SK-N-SH treated with all-trans-retinoic acid at 6 μM for 48 hours (cell line): ENCODE measurements around the gene COL6A2.

Experiments
- ATAC-seq: fragments of 200-7000 bp; cut with Tn5 transposase; 3 replicates; pipeline ENCODE4 v1.9.1; 2020; ENCODE audit warnings: mild to moderate bottlenecking, moderate library complexity
- ARNTL ChIP-seq: fragments of 450-650 bp; formaldehyde crosslinking; IDR thresholded peaks from 2 replicates; pipeline ENCODE4 v1.5.0; 2020; ENCODE audit warnings: low read depth, mild to moderate bottlenecking, moderate library complexity, borderline replicate concordance
- BACH2 ChIP-seq: fragments of 250-450 bp; sonication (Bioruptor Pico); IDR thresholded peaks from 2 replicates; pipeline ENCODE4 v1.9.0; 2021; ENCODE audit warnings: mild to moderate bottlenecking, borderline replicate concordance
- CSDC2 ChIP-seq: fragments of 250-450 bp; sonication (Bioruptor Pico); IDR thresholded peaks from 2 replicates; pipeline ENCODE4 v1.5.0; 2020; ENCODE audit warnings: mild to moderate bottlenecking, moderate library complexity
- CSRNP3 ChIP-seq: fragments of 250-450 bp; sonication (Bioruptor Pico); IDR thresholded peaks from 2 replicates; pipeline ENCODE4 v1.5.1; 2021; ENCODE audit warnings: mild to moderate bottlenecking, moderate library complexity
- ESRRG ChIP-seq: fragments of 250-450 bp; sonication (Bioruptor Pico); IDR thresholded peaks from 2 replicates; pipeline ENCODE4 v1.6.1; 2021; ENCODE audit warnings: mild to moderate bottlenecking
- GLIS3 ChIP-seq: fragments of 250-450 bp; sonication (Bioruptor Pico); IDR thresholded peaks from 2 replicates; pipeline ENCODE4 v1.5.0; 2020; ENCODE audit warnings: mild to moderate bottlenecking, moderate library complexity
- ISL1 ChIP-seq: fragments of 250-450 bp; sonication (Bioruptor Pico); IDR thresholded peaks from 2 replicates; pipeline ENCODE4 v2.1.2; 2022; ENCODE audit warnings: mild to moderate bottlenecking, moderate library complexity
- OSR1 ChIP-seq: fragments of 250-450 bp; sonication (Bioruptor Pico); IDR thresholded peaks from 2 replicates; pipeline ENCODE4 v1.8.0; 2022; ENCODE audit warnings: moderate library complexity, mild to moderate bottlenecking, inconsistent platforms
- POU6F1 ChIP-seq: fragments of 250-450 bp; sonication (Bioruptor Pico); IDR thresholded peaks from 2 replicates; pipeline ENCODE4 v1.8.0; 2021; ENCODE audit warnings: low read depth, mild to moderate bottlenecking, moderate library complexity, borderline replicate concordance
- PPARA ChIP-seq: fragments of 250-450 bp; sonication (Bioruptor Pico); IDR thresholded peaks from 2 replicates; pipeline ENCODE4 v1.5.0; 2020; ENCODE audit warnings: mild to moderate bottlenecking, borderline replicate concordance
- RARB ChIP-seq: fragments of 250-450 bp; sonication (Bioruptor Pico); IDR thresholded peaks from 2 replicates; pipeline ENCODE4 v1.8.0; 2021; ENCODE audit warnings: mild to moderate bottlenecking, moderate library complexity
- SNAI2 ChIP-seq: fragments of 250-450 bp; sonication (Bioruptor Pico); IDR thresholded peaks from 2 replicates; pipeline ENCODE4 v1.5.0; 2020; ENCODE audit warnings: mild to moderate bottlenecking, moderate library complexity
- TCF4 ChIP-seq: fragments of 250-450 bp; sonication (Bioruptor Pico); IDR thresholded peaks from 2 replicates; pipeline ENCODE4 v1.8.0; 2021; ENCODE audit warnings: mild to moderate bottlenecking, moderate library complexity, borderline replicate concordance
- TOX ChIP-seq: fragments of 250-450 bp; sonication (Bioruptor Pico); IDR thresholded peaks from 2 replicates; pipeline ENCODE4 v1.8.0; 2021; ENCODE audit warnings: mild to moderate bottlenecking, moderate library complexity, borderline replicate concordance
- TSHZ2 ChIP-seq: fragments of 250-450 bp; sonication (Bioruptor Pico); IDR thresholded peaks from 2 replicates; pipeline ENCODE4 v1.5.0; 2020; ENCODE audit warnings: mild to moderate bottlenecking, moderate library complexity
- ZC3H10 ChIP-seq: fragments of 250-450 bp; sonication (Bioruptor Pico); IDR thresholded peaks from 2 replicates; pipeline ENCODE4 v1.5.1; 2021; ENCODE audit warnings: mild to moderate bottlenecking, moderate library complexity
- ZFP3 ChIP-seq: fragments of 250-450 bp; sonication (Bioruptor Pico); IDR thresholded peaks from 2 replicates; pipeline ENCODE4 v1.5.0; 2020; ENCODE audit warnings: mild to moderate bottlenecking, moderate library complexity
- ZFP30 ChIP-seq: fragments of 450-650 bp; formaldehyde crosslinking; IDR thresholded peaks from 2 replicates; pipeline ENCODE4 v1.5.0; 2022; ENCODE audit warnings: mild to moderate bottlenecking, moderate library complexity
- ZNF565 ChIP-seq: fragments of 450-650 bp; formaldehyde crosslinking; conservative IDR thresholded peaks from 2 replicates; pipeline ENCODE4 v1.5.0; 2020; ENCODE audit warnings: low read depth, mild to moderate bottlenecking, moderate library complexity
- TF ChIP-seq, protein P1 (sequence below): fragments of 250-450 bp; sonication (Bioruptor Pico); IDR thresholded peaks from 2 replicates; pipeline ENCODE4 v1.5.1; 2020; ENCODE audit warnings: low read depth, mild to moderate bottlenecking, moderate library complexity

COL6A2 gene

GRCh38 chr21:46092811-46093667 lies 4.9 kb upstream of the COL6A2 start:
- TF ChIP-seq, protein P1, sequence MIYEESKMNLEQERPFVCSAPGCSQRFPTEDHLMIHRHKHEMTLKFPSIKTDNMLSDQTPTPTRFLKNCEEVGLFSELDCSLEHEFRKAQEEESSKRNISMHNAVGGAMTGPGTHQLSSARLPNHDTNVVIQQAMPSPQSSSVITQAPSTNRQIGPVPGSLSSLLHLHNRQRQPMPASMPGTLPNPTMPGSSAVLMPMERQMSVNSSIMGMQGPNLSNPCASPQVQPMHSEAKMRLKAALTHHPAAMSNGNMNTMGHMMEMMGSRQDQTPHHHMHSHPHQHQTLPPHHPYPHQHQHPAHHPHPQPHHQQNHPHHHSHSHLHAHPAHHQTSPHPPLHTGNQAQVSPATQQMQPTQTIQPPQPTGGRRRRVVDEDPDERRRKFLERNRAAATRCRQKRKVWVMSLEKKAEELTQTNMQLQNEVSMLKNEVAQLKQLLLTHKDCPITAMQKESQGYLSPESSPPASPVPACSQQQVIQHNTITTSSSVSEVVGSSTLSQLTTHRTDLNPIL (CRISPR knock-in tag), result no peak
- no peak for TF ChIP-seq PPARA (CRISPR knock-in tag)
- TF ChIP-seq TSHZ2 (CRISPR knock-in tag), result no peak
- no peak for TF ChIP-seq ISL1 (CRISPR knock-in tag)
- no peak for TF ChIP-seq OSR1
- no peak for ATAC-seq

GRCh38 chr21:46093668-46094400 lies 4.1 kb upstream of the COL6A2 start:
- no peak for TF ChIP-seq TCF4 (CRISPR knock-in tag)
- TF ChIP-seq OSR1, result no peak
- no peak for TF ChIP-seq TSHZ2 (CRISPR knock-in tag)
- no peak for TF ChIP-seq ARNTL
- no peak for TF ChIP-seq CSRNP3 (CRISPR knock-in tag)
- TF ChIP-seq ZFP3 (CRISPR knock-in tag), result no peak
- no peak for TF ChIP-seq RARB
- TF ChIP-seq ISL1 (CRISPR knock-in tag), result no peak
- no peak for TF ChIP-seq BACH2 (CRISPR knock-in tag)
- TF ChIP-seq ESRRG, result no peak
- TF ChIP-seq SNAI2 (CRISPR knock-in tag), result no peak
- TF ChIP-seq, protein P1 (CRISPR knock-in tag), result no peak
- TF ChIP-seq, all 23 proteins: peak for 0
- ATAC-seq, result no peak

- ATAC-seq, result no peak
Measured at GRCh38 chr21:46094401-46095082, 3.4 kb upstream of the COL6A2 start.

More at GRCh38 chr21:46094401-46095082, 3.4 kb upstream of the COL6A2 start:
- TF ChIP-seq TOX (CRISPR knock-in tag), result no peak
- no peak for TF ChIP-seq POU6F1 (CRISPR knock-in tag)
- TF ChIP-seq, protein P1 (CRISPR knock-in tag), result no peak
- TF ChIP-seq TCF4 (CRISPR knock-in tag), result no peak
- no peak for TF ChIP-seq ESRRG
- TF ChIP-seq OSR1, result no peak
- no peak for TF ChIP-seq ZC3H10 (CRISPR knock-in tag)
- TF ChIP-seq GLIS3, result no peak
- TF ChIP-seq PPARA (CRISPR knock-in tag), result no peak
- TF ChIP-seq CSDC2 (CRISPR knock-in tag), result no peak
- no peak for TF ChIP-seq ZFP30
- TF ChIP-seq ZNF565 (CRISPR knock-in tag), result no peak
- TF ChIP-seq ZFP3 (CRISPR knock-in tag), result no peak
